T1000 (cell line): ENCODE measurements around the gene IFT122.
"Not testable (repeated sequence)": the region's sequence is repeated elsewhere in the genome, so short reads cannot be mapped to it uniquely, and the experiment has no call there.

Source experiments
- DNase-seq: peaks from one replicate; lab custom pipeline; 2025; ENCODE audit warnings: mixed read lengths; lab: John Stamatoyannopoulos, UW

The IFT122 gene

DNA sequence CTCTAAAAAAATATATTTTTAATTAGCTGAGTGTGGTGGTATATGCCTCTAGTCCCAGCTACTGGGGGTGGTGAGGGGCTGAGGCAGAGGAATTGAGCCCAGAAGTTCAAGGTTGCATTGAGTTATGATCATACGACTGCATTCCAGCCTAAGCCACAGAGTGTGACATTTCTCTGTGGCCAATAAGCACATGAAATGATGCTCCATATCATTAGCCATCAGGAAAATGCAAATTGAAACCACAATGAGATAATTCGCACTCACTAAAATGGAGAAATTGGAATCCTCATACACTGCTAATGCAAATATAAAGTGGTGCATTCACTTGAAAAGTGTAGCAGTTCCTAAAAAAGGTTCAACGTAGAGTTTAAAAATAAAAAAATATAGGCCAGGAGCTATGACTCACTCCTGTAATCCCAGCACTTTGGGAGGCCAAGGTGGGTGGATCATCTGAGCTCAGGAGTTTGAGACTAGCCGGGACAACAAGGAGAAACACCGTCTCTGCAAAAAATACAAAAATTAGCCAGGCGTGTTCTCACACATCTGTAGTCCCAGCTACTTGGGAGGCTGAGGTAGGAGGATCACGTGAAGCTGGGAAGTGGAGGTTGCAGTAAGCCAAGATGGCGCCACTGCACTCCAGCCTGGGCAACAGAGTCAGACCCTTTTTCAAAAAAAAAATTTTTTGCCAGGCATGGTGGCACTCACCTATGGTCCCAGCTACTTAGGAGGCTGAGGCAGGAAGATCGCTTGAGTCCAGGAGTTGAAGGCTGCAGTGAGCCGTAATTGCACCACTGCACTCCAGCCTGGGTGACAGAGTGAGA, 35.2 kb downstream of the IFT122 start:
- no peak for DNase-seq

DNA sequence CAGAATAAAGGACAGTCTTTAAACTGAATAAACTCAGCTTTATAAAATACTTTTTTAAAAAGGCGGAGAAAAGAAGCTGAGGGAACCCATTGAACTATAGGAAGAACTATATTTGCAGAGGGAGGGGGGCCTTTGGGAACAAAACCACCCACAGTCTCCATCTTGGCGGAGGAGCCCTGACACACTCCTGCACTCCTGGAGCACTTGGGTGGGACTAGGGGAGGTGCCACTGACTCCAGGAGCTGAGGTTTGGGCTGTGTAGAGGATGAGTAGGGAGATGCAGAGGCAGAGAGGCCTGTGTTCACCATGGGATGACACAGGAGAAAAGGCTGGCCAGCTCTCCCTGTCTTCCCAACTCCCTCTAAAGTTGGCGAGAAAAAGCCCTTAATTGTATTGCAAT, 35.8 kb downstream of the IFT122 start:
- no peak for DNase-seq

DNA sequence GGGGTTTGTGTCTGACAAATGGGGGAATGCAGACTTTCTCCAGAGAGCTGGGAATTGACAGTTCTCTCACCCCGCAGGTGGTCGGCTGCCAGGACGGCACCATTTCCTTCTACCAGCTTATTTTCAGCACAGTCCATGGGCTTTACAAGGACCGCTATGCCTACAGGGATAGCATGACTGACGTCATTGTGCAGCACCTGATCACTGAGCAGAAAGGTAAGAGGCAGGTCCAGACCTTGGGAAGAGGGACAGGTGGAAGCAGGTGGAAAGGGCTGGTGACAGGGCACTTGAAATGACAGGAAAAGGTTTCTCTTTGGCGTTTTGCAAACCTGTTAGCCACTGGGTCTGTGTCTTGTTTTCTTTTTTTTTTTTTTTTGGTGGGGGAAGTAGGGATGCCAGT, 36.6 kb downstream of the IFT122 start:
- no peak for DNase-seq

DNA sequence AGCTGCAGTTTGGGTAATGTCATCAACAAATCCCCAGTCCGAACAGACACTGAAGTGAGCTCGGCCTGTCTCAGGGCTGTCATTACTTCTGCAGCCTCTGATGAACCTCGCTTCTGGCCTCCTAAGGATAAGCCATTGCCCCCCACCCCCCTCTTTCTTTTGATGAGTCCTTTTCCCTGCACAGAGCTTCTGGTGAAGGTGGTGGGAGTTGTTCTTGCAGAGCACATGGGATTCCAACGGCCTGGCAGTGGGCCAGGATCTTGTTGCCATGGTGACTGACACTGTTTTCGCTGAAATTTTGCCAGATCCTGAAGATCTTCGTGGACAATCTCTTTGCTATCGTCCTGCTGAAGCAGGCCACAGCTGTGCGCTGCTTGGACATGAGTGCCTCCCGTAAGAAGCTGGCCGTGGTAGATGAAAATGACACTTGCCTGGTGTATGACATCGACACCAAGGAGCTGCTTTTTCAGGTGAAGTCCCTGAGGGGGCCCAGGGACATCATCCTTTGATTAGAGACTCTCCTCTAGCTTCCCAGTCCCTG, 41.3 kb downstream of the IFT122 start:
- not testable (repeated sequence) for DNase-seq

DNA sequence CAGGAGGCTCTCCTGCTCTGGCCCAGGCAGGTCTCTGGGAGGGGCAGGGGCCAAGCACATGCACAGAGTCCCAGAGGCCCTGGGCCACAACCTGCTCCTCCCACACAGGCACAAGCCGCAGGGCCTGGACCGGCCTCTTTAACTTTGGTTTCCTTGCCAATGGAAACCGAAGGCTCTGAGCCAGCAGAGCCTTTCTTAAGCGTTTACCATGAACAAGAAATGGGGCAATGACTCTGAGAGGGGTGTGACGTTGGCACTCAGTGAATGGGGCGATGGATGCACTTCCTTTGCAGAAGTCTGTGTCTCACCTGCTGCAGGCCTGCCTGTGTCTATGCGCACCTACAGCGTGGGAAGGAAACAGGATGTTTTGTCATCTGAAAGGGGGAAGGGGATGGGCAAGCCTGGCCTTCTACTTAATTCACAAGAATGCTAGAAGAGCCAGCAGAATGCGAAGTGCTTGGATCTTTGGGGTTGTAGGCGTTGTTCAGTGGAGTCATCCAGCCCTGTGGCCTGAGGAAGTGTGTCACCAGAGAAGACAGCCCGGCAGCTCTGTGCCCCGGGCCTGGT, 41.8 kb downstream of the IFT122 start:
- no peak for DNase-seq

DNA sequence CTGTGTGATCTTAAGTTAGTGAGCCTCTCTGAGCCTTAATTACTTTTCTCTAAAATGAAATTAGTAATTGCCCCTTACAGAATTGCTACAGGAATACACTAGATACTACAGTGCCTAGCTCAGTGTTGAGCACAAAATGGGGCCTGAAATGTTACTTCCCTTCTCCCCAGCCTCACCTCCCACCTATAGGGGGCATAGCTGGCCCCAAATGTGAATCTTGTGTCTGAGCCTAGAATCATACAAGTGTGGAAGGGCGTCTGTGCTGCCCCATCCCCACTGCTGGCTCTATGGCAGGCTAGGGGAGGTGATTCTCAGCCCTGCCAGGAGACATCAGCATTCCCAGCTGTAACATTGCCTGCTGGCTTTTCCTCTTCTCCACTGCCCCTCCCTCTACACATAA, 42.7 kb downstream of the IFT122 start:
- no peak for DNase-seq

DNA sequence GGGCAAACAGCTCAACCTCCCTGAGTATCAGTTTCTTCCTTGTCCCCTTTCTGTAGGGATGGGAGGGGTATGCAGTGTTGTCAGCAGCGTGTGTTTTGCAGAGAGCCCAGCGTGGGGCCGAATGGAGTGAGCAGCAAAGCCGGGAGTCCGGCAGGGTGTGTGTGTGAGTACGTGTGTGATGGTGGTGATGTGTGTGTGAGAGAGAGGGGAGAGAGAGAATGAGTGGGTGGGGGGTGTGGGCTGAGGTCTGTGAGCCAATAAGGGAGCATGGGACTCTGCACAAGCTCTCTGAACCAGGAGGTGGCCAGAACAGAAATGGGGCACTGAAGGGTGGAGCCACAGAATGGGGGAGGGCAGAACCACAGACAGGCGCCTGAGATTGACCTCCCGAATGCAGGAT, 43.8 kb downstream of the IFT122 start:
- no peak for DNase-seq

DNA sequence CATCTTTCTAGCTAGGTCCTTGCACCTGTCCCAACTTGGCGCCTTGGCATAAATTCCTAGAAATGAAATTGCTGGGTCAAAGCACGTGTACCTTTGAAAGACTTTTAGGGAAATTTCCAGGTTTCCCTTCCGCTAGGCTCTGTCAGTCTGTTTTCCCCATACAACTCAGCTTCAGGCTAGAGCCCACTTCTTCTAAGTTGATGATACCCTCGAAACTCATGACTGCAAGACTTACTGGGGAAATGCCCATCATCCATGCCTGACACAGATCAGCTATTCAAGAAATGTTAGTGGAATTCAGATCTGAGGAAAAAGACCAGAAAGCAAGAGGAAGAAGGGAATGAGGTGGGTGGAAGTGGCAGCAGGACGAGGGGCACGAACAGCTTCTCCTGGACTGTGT, 45.1 kb downstream of the IFT122 start:
- not testable (repeated sequence) for DNase-seq

DNA sequence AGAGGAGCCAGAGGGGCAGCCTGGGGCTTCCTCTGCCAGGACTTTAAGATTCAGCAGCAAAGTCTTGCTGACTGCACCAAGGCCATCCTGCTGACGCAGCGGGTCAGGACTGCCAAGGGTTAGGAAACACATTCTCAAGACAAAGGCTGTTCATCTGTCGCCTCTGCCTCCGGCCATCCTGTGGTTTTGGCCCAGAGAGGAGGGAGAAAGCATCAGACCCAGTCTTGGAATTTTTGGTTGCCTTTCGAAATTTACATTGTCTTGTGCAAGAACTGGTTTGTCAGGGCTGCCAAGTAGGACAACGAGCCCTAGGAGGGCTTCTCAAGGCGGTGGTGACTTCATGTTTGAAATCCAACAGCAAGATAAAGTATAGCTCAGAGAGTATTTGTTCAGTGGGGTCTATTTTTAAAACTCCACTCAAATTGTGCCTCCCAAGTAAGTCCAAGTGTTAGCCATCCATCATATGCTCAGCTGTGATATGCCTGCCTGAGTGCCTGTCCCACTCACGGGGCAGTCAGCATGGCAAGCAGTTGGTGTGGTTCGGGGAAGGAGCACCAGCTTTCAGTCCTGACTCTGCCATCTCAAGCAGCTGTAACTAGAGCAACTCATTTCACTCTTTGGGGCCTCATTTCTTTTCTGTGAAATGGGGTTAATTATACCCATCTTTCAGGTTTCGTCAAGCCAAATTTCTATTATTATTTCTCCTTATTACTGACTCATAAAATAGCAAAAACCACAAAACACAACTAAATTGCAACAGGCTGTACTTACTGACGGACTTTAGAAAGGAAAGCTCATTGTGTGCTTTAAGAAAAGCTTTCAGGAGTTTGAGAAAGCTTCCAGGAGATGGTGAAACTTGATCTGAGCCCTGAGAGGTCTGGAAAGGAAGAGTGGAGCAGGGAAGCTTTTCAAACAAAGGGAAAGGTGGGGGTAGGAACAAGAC, 46.0 kb downstream of the IFT122 start:
- peak; percentile 81 for DNase-seq

DNA sequence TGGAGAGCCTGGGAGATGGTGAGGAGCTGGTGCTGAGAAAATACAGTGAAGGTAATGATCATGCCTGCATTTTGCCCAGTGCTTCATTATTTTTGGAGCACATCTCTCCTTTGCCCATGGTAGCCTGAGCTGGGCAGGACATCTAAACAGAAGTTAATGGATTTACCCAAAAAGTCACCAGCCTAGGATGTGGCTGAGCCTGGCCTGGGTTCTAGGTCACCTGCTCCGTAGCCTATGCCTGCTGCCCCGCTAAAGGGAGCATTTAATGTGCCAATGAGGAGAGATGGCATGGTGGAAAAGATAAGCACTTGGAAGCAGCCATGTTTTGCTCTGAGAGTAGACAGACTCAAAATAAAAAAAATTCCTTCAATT, 46.6 kb downstream of the IFT122 start:
- no peak for DNase-seq

DNA sequence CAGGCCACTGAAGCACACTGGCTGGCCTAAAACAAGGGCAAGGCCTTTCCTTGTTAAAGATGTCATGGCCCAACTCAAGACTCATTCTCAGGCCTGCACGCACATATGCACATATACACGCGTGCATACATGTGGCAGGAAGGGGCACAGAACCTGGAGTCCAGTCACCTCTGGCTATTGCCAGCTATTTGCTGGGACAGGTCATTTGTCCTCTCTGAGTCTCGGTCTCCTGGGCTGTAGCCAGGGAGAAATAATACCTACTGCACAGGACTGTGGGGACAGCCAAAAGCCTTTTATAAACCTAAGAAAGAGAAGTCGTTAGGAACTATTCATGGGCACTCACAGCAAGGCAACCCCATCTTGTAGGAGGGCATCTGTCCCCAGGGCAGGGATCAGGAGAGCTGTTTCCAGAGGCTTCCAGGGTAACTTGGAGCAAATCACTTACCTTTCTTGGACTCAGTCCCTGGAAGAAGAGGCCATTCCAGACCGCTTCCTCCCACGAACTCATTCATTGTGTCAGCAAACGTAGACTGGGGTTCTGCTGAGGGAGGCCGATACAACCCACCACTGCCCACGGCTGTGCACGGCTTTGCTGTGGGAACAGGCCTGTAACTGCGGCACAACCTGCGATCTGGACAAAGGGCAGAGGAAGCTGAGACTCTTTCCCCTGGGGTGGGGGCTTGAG, 47.3 kb downstream of the IFT122 start:
- DNase-seq: no peak

DNA sequence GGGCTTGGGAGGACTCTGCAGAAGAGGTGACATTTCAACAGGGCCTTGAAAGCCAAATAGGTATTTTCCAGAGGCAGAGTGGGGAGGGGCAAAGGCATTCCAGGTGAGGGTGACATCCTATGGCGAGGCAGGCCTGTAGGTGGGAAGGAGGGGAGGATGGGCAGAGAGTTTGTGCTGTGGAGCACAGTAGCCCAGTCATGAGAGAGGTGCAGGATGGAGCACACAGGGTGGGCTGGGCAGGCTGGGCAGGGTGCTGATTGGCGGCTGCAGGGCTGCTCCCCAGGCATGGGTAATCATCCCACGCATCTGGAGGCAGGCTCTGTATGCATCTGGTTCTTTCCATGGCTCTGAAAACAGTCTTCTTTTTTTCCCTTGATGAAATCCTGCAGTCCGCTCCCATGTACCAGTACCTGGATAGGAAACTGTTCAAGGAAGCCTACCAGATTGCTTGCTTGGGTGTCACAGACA, 47.9 kb downstream of the IFT122 start:
- not testable (repeated sequence) for DNase-seq

DNA sequence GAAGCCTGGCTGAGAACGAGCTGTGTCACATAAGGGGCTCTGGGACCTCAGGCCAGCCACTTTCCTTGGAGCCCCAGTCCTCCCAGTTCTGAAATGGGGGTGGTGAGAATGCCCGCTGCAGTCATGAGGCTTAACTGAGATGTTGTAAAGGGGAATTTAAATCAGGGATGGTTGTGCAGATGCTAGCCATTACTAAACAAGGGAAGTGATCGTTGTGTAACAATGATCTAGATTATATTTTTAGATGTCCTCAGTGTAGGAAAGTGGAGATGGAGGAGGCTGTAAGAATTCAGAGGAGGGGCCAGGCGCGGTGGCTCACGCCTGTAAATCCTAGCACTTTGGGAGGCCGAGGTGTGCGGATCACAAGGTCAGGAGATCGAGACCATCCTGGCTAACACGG, 49.2 kb downstream of the IFT122 start:
- DNase-seq: not testable (repeated sequence)

DNA sequence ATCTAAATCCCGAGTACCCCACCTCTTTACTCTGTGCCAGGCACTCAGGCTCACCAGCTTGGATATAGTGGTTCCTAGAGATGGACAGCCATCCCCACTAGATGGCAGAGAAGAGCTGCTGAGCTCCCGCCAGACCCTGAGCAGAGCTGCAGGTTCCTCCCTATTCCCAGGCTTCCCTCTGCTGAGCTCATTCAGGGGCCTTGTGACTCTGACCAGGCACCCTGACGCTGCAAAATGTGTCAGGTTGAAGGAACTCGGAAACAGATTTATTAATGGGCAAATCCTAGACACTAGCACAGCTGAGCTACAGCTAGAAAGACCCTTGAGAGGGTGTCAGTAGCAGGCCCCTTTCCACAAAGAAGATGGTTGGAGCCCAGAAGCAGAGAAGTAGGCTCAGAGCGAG, 50.2 kb downstream of the IFT122 start:
- peak; percentile 69 for DNase-seq

DNA sequence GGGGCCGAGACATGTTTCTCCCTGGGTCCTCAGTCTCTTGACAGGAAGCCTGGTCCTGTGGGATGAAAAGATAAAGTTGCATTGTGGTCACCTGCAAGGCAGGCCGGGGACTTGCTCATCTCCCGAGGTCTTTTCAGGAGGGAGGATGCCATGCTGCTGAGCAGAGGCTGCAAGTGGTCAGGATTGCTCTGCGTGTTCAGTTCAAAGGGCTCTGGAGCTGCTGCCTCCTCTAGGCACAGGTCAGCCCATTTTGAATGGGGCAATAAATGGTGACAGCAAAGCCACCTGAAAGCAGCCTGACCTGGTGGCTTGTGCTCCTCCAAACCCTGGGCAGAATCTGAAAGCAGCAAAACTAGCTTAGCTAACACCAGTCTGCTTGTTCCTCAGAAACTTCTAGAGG, 51.1 kb downstream of the IFT122 start:
- DNase-seq: not testable (repeated sequence)

DNA sequence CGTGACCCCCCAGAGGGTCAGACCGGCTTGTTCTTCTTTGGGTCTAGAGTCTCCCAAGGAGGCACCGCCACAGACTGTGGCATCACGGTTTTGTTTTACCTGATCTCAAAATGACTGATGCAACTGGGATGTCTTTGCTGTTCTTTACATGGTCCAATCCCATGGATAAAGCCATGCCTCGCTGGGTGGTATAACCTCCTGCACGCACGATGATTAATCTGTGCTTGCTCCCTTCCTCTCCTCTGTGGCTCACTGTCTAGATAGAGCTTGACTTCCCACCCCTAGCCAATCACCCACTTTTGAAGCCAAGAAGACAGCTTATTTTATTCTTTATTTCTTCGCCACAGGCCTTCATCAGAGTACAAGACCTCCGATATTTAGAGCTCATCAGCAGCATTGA, 51.8 kb downstream of the IFT122 start:
- DNase-seq: no peak

DNA sequence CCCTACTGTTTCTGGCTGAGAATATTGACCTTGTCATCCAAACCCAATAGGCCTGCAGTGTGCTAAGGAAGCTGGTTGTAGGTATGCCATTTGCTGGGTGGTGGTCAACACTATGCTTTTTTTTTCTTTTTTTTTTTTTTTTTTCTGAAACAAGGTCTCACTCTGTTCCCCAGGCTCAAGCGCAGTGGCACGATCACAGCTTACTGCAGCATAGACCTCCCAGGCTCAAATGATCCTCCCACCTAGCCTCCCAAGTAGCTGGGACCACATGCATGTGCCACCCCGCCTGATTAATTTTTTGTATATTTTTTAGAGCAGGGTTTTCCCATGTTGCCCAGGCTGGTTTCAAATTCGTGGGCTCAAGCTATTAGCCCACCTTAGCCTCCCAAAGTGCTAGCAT, 52.7 kb downstream of the IFT122 start:
- DNase-seq: no peak

DNA sequence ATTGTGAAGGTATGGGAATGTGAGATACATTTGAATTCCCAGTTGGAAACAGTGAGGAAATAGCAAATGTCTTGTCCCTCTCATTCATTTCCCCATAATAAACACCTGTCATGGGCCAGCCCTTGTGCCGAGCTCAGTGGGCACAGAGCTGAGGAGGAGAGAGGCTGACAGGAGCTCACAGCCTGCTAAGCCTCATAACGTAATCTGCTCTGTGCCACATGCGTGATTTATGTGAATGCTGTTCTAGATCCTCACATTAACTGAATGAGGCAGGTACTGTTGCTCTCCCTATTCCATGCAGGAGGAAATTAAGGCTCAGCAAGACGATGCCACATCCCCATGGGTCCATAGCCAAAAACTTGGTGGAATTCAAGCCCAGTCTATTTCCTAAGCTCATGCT, 53.2 kb downstream of the IFT122 start:
- no peak for DNase-seq

DNA sequence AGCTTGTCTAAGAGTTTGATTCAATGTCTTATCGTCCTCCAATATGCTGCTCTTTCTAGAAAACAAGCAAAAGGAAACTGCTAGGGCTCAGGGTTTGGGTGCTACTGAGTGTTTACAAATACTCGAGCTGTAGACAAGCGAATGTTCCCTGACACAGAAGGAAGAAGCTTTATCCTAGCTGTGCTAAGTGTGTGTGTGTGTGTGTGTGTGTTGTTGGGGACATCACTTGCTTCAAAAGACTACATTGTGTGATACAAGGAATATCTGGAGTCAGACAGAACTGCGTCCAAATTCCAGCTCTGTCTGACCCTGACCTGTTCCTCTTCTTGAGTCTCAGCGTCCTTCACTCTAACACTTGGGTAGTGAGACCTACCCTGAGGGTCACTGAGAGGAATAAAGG, 54.5 kb downstream of the IFT122 start:
- not testable (repeated sequence) for DNase-seq

DNA sequence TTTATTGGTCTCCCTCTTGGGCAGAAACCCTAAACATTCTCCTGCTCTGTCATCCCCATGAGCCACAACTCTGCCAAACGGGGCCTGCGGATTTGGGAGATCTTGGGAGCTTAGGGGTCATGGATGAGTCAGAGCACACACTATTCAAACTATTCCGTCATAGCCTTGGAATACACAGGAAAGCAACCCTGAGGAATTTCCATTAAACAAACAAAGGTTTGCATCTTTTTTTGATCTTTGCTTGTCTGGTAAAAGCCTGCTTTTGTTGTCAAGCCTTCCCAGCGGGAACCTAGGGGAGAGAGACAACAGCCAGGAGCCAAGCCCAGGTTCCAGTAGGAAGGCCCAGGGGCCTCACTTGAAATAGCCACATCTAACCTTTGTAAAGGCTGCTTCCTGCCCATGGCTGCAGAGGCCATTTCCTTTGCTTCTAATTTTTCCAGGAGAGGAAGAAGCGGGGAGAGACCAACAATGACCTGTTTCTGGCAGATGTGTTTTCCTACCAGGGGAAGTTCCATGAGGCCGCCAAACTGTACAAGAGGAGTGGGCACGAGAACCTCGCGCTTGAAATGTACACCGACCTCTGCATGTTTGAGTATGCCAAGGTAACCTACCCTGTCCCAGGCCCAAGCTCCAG, 55.1 kb downstream of the IFT122 start:
- DNase-seq: peak; percentile 55

DNA sequence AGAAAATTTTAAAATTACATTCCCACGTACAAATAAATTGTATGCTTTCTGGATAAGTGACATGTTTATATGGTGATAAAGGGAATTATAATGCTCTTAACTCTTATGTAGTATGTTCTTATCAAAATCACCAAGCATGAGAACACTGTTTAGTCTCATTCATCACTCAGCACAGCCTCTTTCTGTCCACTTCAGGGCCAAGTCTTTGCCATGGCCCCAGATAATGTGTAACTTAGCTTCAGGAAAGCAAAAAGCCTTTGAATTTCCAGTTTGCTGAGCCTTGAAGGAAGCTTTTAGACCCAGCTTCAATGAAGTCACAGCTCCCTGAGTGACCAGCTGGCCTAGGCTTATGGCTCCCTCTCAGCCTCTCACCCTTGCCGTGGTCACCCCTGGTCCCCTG, 57.9 kb downstream of the IFT122 start:
- not testable (repeated sequence) for DNase-seq
